ENCODE measurements around the gene MBP. TPM values are rescaled to one million over a fixed set of nuclear protein-coding genes. Genes with fewer than 3 reads are reported as not detected.

MBP gene
- total and polyA plus RNA-seq, 2 donors (not counting 3 experiments of a cell fraction or from before 2014, with no cell fraction given), result 1.7 to 2.3 TPM

DNA sequence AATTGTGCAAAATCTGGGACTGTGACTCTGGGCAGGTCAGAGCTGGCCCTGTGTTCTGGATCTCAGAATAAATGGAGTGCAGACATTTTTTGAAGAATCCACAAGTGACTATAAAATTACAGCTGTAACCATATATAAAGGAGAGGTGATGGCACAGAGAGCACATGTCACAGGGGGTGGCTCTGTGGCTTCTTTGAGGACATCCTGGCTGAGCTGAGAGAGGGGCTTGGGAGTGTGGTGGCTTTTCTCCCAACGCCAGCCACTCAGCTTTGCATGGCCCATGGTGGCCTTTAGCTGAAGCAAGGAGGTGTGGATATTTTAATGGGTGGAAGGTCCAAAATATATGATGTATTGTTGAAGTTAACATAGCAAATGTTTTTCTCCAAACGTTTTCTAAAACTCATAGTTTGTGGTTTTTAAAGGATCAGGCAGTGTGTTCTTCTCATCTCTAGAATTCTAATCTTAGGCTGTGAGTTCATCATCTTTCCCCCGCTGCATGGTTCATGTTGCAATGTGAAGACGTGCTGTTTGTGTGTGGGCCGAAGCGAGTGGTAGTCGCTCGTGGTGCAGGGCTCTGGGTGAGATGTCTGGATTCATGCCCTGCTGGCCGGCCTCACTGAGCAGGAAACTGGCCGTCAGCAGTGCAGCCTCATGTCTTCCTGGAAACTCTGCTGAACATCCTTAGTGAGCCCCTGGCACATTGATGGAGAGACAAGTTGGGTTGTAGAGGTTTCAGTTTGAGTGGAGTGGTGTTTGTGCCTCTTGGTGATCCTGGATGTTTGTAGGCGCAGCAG, 200.4 kb downstream of the MBP start:
- no peak for TF ChIP-seq POLR2AphosphoS5 (IDR thresholded peaks at IDR 0.05; ENCODE audit: insufficient read depth, low read depth, low read length)
- no peak for TF ChIP-seq POLR2A (IDR thresholded peaks at IDR 0.05; ENCODE audit: low read depth, low read length)
- Histone ChIP-seq H3K27ac (ENCODE audit: insufficient read depth, low read depth, low read length) (no peak overlapping the region), H3K36me3 (ENCODE audit: control insufficient read depth in 2 of 2, extremely low read depth in 1 of 2, insufficient read depth in 2 of 2, low read length in 2 of 2) (peaks cover under 1 to 8% of the 10 kb centered on the region in 2 experiments), H3K9me3 (replicated peaks; ENCODE audit: control insufficient read depth, insufficient read depth, low read length) (no peaks in the 10 kb centered on the region), H2AFZ (ENCODE audit: low read depth, low read length) (no peak overlapping the region), H3K27me3 (ENCODE audit: control insufficient read depth in 2 of 2, insufficient read depth in 2 of 2, low read length in 2 of 2) (no peaks in the 10 kb centered on the region), H3K9me1 (replicated peaks; ENCODE audit: control insufficient read depth, extremely low read depth, insufficient read depth, low read length) (no peaks in the 10 kb centered on the region), H3K4me1 (ENCODE audit: control insufficient read depth, extremely low read depth, insufficient read depth, low read length) (no peaks in the 10 kb centered on the region), H3K4me2 (ENCODE audit: insufficient read depth, low read length) (no peak overlapping the region), H4K20me1 (replicated peaks; ENCODE audit: control insufficient read depth, extremely low read depth, insufficient read depth, low read length) (no peaks in the 10 kb centered on the region), H3K9ac (replicated peaks; ENCODE audit: extremely low read depth, insufficient read depth, low read length) (no peak overlapping the region), H3K79me2 (ENCODE audit: control insufficient read depth, insufficient read depth, low read length) (no peaks in the 10 kb centered on the region), H3K4me3 (replicated peaks in 1 of 3; ENCODE audit: insufficient read depth in 1 of 3, low read depth in 1 of 3, low read length in 3 of 3) (no peak overlapping the region)
- FAIRE-seq (no peak), DNase-seq (ENCODE audit: low read depth, low spot score) (peak; percentile 8)
- ChIA-PET CTCF (interaction anchor here (1.0 to 3.3 kb wide), 5 partner anchors 10 to 129 kb away, joined by 3 to 12 read pairs (median 4); no protein-coding TSS in a partner anchor), POLR2A (no interaction called here)
- dilution Hi-C loops (cut with MboI; ENCODE audit: extremely low pct_ligation_motif_present, low sequenced_read_pairs), result no loop called here
- intact Hi-C loops (cut with micrococcal nuclease), result no loop called here
- BruUV-seq (replicated peaks), result no TSS peak

DNA sequence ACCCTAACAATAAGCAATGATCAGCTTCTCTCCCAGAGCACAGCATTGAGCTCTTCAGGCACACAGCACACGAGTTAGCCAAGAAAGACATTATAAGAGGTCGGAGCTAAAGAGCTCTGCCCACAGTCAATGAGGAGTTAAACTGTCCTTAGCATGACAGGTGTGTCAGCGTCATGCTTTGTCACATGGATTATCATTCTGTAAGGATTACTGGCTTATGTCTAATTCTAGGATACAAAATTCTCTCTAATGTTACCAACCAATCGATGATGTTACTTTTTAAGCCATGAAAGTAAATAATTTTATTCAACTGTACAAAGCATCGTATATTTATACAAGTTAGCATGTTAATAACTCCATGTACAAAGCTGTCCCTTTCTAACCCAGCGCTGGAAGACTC, 201.4 kb downstream of the MBP start:
- no TSS peak for BruUV-seq (replicated peaks)
- CTCF ChIA-PET, result interaction anchor here (1.2 to 3.3 kb wide), 4 partner anchors 9 to 53 kb away, joined by 4 to 12 read pairs (median 5); no protein-coding TSS in a partner anchor
- TF ChIP-seq POLR2AphosphoS5 (IDR thresholded peaks at IDR 0.05; ENCODE audit: insufficient read depth, low read depth, low read length), result no peak
- TF ChIP-seq POLR2A (IDR thresholded peaks at IDR 0.05; ENCODE audit: low read depth, low read length), result no peak
- TF ChIP-seq GATA2 (IDR thresholded peaks at IDR 0.05; ENCODE audit: insufficient read depth, insufficient read length, low read depth, low read length), result no peak
- no peak for TF ChIP-seq CTCF (IDR thresholded peaks at IDR 0.05; ENCODE audit: extremely low read depth in 1 of 2, insufficient read depth in 1 of 2, low read depth in 1 of 2, low read length in 2 of 2)
- no peak for TF ChIP-seq JUN (IDR thresholded peaks at IDR 0.05; ENCODE audit: borderline replicate concordance, insufficient read depth, insufficient read length, low read depth)
- TF ChIP-seq, protein P1, sequence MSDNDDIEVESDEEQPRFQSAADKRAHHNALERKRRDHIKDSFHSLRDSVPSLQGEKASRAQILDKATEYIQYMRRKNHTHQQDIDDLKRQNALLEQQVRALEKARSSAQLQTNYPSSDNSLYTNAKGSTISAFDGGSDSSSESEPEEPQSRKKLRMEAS (IDR thresholded peaks at IDR 0.05; ENCODE audit: insufficient read depth, insufficient read length), result no peak
- no peak for TF ChIP-seq EZH2 (IDR thresholded peaks at IDR 0.05; ENCODE audit: borderline replicate concordance, low read depth, low read length, severe bottlenecking)
- no peak for TF ChIP-seq MYC (IDR thresholded peaks at IDR 0.05; ENCODE audit: low read depth, low read length)
- no peak for TF ChIP-seq FOS (IDR thresholded peaks at IDR 0.05; ENCODE audit: borderline replicate concordance, insufficient read depth, low read length)

More for the DNA sequence above, 201.4 kb downstream of the MBP start:
- Histone ChIP-seq H3K9ac (replicated peaks; ENCODE audit: extremely low read depth, insufficient read depth, low read length) (no peak overlapping the region), H3K27me3 (ENCODE audit: control insufficient read depth in 2 of 2, insufficient read depth in 2 of 2, low read length in 2 of 2) (no peaks in the 10 kb centered on the region), H3K4me3 (replicated peaks in 1 of 3; ENCODE audit: insufficient read depth in 1 of 3, low read depth in 1 of 3, low read length in 3 of 3) (no peak overlapping the region), H3K79me2 (ENCODE audit: control insufficient read depth, insufficient read depth, low read length) (no peaks in the 10 kb centered on the region), H3K4me2 (ENCODE audit: insufficient read depth, low read length) (no peak overlapping the region), H2AFZ (ENCODE audit: low read depth, low read length) (no peak overlapping the region), H4K20me1 (replicated peaks; ENCODE audit: control insufficient read depth, extremely low read depth, insufficient read depth, low read length) (no peaks in the 10 kb centered on the region), H3K4me1 (ENCODE audit: control insufficient read depth, extremely low read depth, insufficient read depth, low read length) (no peaks in the 10 kb centered on the region), H3K36me3 (ENCODE audit: control insufficient read depth in 2 of 2, extremely low read depth in 1 of 2, insufficient read depth in 2 of 2, low read length in 2 of 2) (peaks cover 3 to 7% of the 10 kb centered on the region in 2 experiments), H3K9me3 (replicated peaks; ENCODE audit: control insufficient read depth, insufficient read depth, low read length) (no peaks in the 10 kb centered on the region), H3K9me1 (replicated peaks; ENCODE audit: control insufficient read depth, extremely low read depth, insufficient read depth, low read length) (no peaks in the 10 kb centered on the region), H3K27ac (ENCODE audit: insufficient read depth, low read depth, low read length) (no peak overlapping the region)
- no peak for FAIRE-seq
- POLR2A ChIA-PET, result no interaction called here
- dilution Hi-C loops (cut with MboI; ENCODE audit: extremely low pct_ligation_motif_present, low sequenced_read_pairs), result no loop called here
- no peak for DNase-seq (ENCODE audit: low read depth, low spot score)
- intact Hi-C loops (cut with micrococcal nuclease), result no loop called here

Measured in endothelial cell of umbilical vein (primary cell).